ENCODE data around the gene CREB3L2. TPM values are rescaled to one million over a fixed set of nuclear protein-coding genes. Genes with fewer than 3 reads are reported as not detected.
A peak's percentile ranks its signal among the peaks of the same experiment; 100 is the strongest.

CREB3L2 gene
- total and polyA plus RNA-seq, 10 of the 15 experiments (the other 5 are each of a cell fraction or from before 2014, with no cell fraction given): 6.4 to 67.1 (median 26.2) TPM

GRCh38 chr7:137976232-137976631 lies 25.7 kb downstream of the CREB3L2 start:
- Histone ChIP-seq H3K27me3 (replicated peaks in 1 of 2; ENCODE audit: control insufficient read depth in 2 of 2, insufficient read depth in 2 of 2, low read length in 1 of 2) (no peaks in the 10 kb centered on the region), H3K9me3 (replicated peaks; ENCODE audit: control insufficient read depth, insufficient read depth, low read length) (peaks cover 6% of the 10 kb centered on the region; the same call in 2 of the 3 replicates), H4K20me1 (ENCODE audit: control insufficient read depth, insufficient read depth) (no peaks in the 10 kb centered on the region), H3K4me2 (ENCODE audit: control insufficient read depth, insufficient read depth) (no peak overlapping the region), H3K36me3 (ENCODE audit: control insufficient read depth in 2 of 2, insufficient read depth in 2 of 2, low read length in 1 of 2) (peaks cover 6 to 12% of the 10 kb centered on the region in 2 experiments; a peak in 2 of 4 replicates), H2AFZ (ENCODE audit: control insufficient read depth, low read depth, low read length) (no peak overlapping the region), H3K4me1 (ENCODE audit: control insufficient read depth, insufficient read depth, low read length) (peaks cover 48% of the 10 kb centered on the region), H3K9ac (ENCODE audit: control insufficient read depth, insufficient read depth, low read length) (no peak overlapping the region), H3K79me2 (ENCODE audit: control insufficient read depth, insufficient read depth, low read length) (peaks cover 91% of the 10 kb centered on the region), H3K4me3 (no peak overlapping the region), H3K27ac (ENCODE audit: control insufficient read depth, insufficient read depth) (peak overlapping the region; percentile 17; the same call in 1 of the 2 replicates)
- no peak for DNase-seq (ENCODE audit: low read depth, low spot score)
- no peak for FAIRE-seq
- in situ Hi-C loops (cut with MboI) (no loop called here), intact Hi-C loops (cut with micrococcal nuclease; ENCODE audit: unreplicated experiment) (no loop called here)
- ChIA-PET CTCF (interaction anchor here (1.0 to 16.2 kb wide), 3 partner anchors 8 to 39 kb away, joined by 3 to 271 read pairs (median 5); partner anchors contain the start of gene CREB3L2), RAD21 (ENCODE audit: unreplicated experiment) (interaction anchor here (1.6 to 2.7 kb wide), 3 partner anchors 11 to 22 kb away, joined by 5 to 9 read pairs (median 9); no protein-coding TSS in a partner anchor), POLR2A (interaction anchor here (1.2 to 1.6 kb wide), 3 partner anchors 9 to 23 kb away, joined by 4 to 5 read pairs (median 4); no protein-coding TSS in a partner anchor), SMC1A (ENCODE audit: uncharacterized antibody, unreplicated experiment) (interaction anchor here (1.0 to 23.6 kb wide), 4 partner anchors 10 to 73 kb away, joined by 3 to 516 read pairs (median 4); partner anchors contain the start of gene CREB3L2)
- 74% methylated on average over 3 of the region's 3 CpGs for WGBS (ENCODE audit: insufficient coverage, insufficient replicate concordance, low lambda C conversion rate, missing lambda C conversion rate)
- BruUV-seq (replicated peaks): TSS peak; percentile 24
- ATAC-seq: no peak
- TF ChIP-seq EED (IDR thresholded peaks at IDR 0.05; ENCODE audit: low read depth) (no peak), NFXL1 (IDR thresholded peaks at IDR 0.05; ENCODE audit: borderline replicate concordance) (no peak), CBX5 (IDR thresholded peaks at IDR 0.05; ENCODE audit: low read depth) (no peak), CEBPZ (IDR thresholded peaks at IDR 0.05; ENCODE audit: low read depth, low read length) (no peak), PML (IDR thresholded peaks at IDR 0.05; ENCODE audit: low read length) (no peak), SPI1 (IDR thresholded peaks at IDR 0.05; ENCODE audit: borderline replicate concordance, insufficient read depth, low read depth, low read length) (no peak), MTA3 (IDR thresholded peaks at IDR 0.05; ENCODE audit: borderline replicate concordance, low read length) (no peak), PAX5 (IDR thresholded peaks at IDR 0.05; ENCODE audit: borderline replicate concordance, low read depth, low read length) (no peak), JUND (IDR thresholded peaks at IDR 0.05; ENCODE audit: low read depth, low read length) (no peak), DPF2 (IDR thresholded peaks at IDR 0.05) (no peak), MYB (IDR thresholded peaks at IDR 0.05; ENCODE audit: borderline replicate concordance, low read depth, low read length) (no peak), IRF3 (IDR thresholded peaks at IDR 0.05) (no peak), PKNOX1 (IDR thresholded peaks at IDR 0.05) (no peak), NR2C1 (IDR thresholded peaks at IDR 0.05) (no peak), STAT1 (conservative IDR thresholded peaks at IDR 0.05) (no peak), BCL11A (IDR thresholded peaks at IDR 0.05; ENCODE audit: low read depth, low read length) (no peak), SMAD1 (IDR thresholded peaks at IDR 0.05; ENCODE audit: low read depth, partially characterized antibody) (no peak), MYC (IDR thresholded peaks at IDR 0.05; ENCODE audit: insufficient read depth, insufficient read length, insufficient replicate concordance, low read length, severe bottlenecking) (no peak)
- TF ChIP-seq, protein P1, sequence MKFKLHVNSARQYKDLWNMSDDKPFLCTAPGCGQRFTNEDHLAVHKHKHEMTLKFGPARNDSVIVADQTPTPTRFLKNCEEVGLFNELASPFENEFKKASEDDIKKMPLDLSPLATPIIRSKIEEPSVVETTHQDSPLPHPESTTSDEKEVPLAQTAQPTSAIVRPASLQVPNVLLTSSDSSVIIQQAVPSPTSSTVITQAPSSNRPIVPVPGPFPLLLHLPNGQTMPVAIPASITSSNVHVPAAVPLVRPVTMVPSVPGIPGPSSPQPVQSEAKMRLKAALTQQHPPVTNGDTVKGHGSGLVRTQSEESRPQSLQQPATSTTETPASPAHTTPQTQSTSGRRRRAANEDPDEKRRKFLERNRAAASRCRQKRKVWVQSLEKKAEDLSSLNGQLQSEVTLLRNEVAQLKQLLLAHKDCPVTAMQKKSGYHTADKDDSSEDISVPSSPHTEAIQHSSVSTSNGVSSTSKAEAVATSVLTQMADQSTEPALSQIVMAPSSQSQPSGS (IDR thresholded peaks at IDR 0.05; ENCODE audit: low read length): no peak

All from GM12878 (cell line).